ENCODE measurements around the gene OR10Z1.

GRCh38 chr1:158613764-158614163 is 8.7 kb downstream of the OR10Z1 start:
- TF ChIP-seq POLR2AphosphoS5 (IDR thresholded peaks at IDR 0.05; ENCODE audit: insufficient read depth in 1 of 2, low read depth in 1 of 2) (no peak), POLR2A (IDR thresholded peaks at IDR 0.05) (no peak)
- TF ChIP-seq, protein P1, sequence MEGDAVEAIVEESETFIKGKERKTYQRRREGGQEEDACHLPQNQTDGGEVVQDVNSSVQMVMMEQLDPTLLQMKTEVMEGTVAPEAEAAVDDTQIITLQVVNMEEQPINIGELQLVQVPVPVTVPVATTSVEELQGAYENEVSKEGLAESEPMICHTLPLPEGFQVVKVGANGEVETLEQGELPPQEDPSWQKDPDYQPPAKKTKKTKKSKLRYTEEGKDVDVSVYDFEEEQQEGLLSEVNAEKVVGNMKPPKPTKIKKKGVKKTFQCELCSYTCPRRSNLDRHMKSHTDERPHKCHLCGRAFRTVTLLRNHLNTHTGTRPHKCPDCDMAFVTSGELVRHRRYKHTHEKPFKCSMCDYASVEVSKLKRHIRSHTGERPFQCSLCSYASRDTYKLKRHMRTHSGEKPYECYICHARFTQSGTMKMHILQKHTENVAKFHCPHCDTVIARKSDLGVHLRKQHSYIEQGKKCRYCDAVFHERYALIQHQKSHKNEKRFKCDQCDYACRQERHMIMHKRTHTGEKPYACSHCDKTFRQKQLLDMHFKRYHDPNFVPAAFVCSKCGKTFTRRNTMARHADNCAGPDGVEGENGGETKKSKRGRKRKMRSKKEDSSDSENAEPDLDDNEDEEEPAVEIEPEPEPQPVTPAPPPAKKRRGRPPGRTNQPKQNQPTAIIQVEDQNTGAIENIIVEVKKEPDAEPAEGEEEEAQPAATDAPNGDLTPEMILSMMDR (IDR thresholded peaks at IDR 0.05), result no peak

All from vagina (tissue), 2 donors.